ENCODE data around the gene CRISPLD2.

Gene CRISPLD2

DNA sequence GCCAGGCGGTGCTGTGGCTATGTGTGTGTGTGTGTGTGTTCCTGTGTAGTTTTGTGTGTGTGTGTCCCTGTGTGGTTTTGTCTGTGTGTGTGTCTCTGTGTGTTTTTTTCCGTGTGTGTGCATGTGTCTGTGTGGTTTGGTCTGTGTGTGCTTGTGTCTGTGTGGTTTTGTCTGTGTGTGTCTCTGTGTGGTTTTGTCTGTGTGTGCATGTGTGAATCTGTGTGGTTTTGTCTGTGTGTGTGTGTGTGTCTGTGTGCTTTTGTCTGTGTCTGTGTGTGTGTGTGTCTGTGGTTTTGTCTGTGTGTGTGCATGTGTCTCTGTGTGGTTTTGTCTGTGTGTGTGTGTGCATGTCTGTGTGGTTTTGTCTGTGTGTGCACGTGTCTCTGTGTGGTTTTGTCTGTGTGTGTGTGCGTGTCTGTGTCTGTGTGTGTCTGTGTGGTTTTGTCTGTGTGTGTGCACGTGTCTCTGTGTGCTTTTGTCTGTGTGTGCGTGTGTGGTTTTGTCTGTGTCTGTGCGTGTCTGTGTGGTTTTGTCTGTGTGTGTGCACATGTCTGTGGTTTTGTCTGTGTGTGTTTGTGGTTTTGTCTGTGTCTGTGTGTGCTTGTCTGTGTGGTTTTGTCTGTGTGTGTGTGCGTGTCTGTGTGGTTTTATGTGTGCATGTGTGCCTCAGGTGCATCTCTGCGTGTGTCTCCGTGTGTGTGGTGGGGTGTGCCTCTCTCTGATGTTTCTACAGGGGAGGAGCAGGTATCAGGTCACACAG lies 129.2 kb downstream of the CRISPLD2 start:
- no peak for DNase-seq (ENCODE audit: low read depth in 2 of 2, low spot score in 1 of 2)

DNA sequence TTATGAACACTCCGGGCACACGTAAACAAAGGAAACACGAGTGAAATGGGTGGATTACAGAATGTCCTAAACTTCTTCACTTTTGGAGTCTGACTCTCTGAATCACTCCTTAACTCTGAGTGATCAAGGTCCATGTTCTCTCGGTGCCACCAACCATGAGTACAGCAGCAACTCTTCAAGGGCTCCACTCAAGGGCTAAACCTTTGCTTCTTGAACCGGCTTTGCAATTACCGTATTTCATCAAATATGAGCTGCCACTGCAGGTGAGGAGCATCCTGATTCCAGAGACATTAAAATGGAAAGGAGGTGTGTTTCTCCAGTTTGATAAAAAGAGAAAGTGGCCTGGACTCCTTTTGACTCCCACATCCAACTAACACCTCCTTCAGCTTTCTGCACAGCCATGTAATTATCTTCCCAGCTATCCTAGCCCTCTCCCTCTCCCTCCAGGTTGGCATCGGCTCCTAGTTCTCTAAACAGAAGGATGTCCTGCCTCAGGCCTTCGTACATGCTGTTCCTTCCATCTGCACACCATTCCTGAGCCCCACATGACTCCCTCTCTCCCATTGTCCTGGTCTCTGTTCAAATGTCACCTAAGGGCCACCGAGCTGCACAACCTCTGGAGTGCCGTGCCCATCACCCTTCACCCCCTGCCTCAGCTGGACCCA lies 130.1 kb downstream of the CRISPLD2 start:
- no peak for DNase-seq (ENCODE audit: low read depth in 2 of 2, low spot score in 1 of 2)

DNA sequence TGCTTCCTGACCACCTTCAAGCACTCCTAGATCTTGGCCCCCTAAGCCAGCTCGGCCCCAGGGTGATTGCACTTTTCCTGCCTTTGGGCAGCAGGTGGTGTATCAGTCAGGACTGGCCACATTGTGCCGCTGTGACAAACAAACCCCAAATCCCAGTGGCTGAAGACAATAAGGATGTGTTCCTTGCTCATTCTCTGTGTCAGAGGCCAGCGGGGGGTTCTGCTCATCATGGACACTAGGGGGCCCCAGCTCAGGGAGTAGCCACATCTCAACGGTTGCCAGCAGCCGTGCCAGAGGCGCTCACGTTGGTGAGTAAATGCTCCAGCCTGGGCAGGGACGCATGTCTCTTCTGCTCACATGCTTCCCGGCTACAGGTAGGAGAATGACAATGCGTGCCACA lies 131.1 kb downstream of the CRISPLD2 start:
- DNase-seq (ENCODE audit: low read depth in 2 of 2, low spot score in 1 of 2), result no peak

DNA sequence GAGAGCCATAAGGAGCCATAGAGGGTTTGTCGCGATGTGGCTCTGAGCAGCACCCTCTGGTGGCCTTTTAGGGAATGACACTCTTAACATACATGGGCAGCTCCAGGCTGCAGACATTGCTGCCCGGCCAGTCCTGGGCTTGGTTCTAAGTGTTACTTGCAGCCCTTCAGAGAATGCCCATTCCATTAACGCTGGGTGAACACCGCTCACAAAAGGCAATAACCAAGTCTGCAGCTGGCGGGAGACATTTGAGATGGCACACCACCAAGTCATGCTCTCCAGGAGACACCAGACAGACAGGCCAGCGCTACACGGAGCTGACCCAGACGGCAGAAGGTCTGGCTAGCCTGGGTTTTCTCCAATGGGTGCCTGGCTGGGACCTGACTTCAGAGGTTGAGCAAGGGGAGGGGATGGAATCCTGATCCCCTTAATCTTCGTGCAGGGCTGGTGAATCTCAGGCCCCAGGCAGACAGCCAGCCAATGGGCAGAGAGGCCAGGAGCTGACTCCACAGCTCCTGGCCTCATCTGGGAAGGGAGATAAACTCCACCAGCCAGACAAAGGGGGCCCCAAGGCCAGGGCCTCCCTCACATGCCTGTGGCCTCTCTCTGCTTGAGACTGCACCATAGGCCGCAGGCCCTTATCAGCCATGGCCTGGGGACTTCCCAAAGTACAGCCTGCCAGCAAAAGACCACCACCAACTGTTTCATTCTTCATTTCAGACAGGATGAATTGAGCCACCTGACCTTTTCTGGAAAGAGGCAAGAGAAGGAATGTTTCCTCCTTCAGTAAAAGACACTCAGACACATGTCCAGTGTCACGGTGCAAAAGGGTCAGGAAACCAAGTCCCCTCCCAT lies 132.8 kb downstream of the CRISPLD2 start:
- DNase-seq (ENCODE audit: low read depth in 2 of 2, low spot score in 1 of 2), result peak; percentile 37 to 38

- DNase-seq (ENCODE audit: low read depth in 2 of 2, low spot score in 1 of 2), result no peak
These were observed 133.5 kb downstream of the CRISPLD2 start for GRCh38 chr16:84953190-84953746.

DNA sequence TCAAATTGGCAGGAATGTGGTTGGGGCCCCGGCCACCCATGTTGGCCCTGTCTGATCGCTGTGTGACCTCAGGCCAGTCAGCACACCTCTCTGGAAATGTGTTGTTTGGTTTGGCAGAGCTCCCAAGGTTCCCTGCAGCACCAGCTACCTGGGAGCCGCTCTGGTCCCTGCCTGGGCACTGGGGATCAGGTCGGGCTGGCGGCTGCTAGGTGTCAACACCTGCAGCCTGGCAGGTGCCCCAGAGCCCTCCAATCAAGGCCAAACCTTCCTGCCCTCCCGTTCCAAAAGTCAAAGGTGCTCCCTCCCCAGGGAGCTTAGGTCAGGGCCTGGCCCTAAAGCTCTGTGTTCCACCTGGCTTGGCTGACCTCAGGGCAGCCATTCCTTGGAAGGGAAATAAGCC lies 135.6 kb downstream of the CRISPLD2 start:
- DNase-seq (ENCODE audit: low read depth in 2 of 2, low spot score in 1 of 2), result no peak

DNA sequence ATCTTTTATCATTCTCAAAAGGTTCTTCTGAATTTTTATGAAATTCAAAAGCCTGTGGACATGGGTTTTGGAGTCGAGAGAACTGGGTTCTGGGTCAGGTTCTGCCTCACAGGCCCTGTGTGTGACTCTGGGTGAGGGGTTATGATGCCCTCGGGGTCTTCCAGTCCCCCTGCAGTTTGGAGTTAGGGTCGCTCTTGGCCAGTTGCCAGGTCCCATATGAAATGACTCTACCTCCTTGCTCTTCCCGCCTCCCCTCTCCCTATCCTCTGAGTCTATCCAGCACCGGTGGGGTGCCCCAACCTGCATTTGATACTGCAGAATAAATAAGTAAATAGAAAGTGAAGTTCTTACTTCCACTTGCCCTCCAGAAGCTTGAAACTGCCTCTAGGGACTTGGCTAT lies 137.4 kb downstream of the CRISPLD2 start:
- DNase-seq (ENCODE audit: low read depth in 2 of 2, low spot score in 1 of 2), result no peak

DNA sequence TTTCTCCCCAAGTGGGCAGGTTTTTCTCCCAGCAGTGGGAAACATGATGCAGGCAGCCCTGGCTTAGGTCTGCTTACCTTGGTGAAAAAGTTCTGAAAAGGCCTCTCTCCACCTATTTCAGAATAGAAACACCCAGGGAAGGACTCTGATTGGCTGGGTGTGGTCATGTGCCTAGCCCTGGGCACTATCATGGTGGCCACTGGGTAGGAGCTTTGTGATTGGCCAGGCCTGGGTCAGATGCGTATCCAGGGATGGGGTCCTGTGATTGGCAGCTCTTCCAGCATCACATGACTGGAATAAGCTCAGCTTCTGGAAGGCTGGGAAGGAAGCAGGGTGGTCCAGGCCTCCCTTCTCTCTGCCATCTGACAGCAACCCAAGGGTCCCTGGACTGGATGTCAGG lies 138.0 kb downstream of the CRISPLD2 start:
- no peak for DNase-seq (ENCODE audit: low read depth in 2 of 2, low spot score in 1 of 2)
